LNCaP clone FGC (cell line): Measurements from ENCODE around the gene KCNJ9.

Experiments
- DNase-seq: peaks from one replicate; pipeline ENCODE4 v3.0.0-alpha.2; 2011; ENCODE audit warnings: low read depth
- H3K4me3 ChIP-seq: 2 replicates; pipeline ENCODE4 v1.5.1; 2011; ENCODE audit warnings: mild to moderate bottlenecking, low read depth, low read length, control low read depth
- TF ChIP-seq, protein P1 (sequence below): IDR thresholded peaks from 2 replicates; pipeline ENCODE4 v1.5.1; 2012; ENCODE audit warnings: mild to moderate bottlenecking; ENCODE audit not compliant: control insufficient read depth, insufficient read depth; ENCODE audit errors: extremely low read depth

KCNJ9 gene

DNA sequence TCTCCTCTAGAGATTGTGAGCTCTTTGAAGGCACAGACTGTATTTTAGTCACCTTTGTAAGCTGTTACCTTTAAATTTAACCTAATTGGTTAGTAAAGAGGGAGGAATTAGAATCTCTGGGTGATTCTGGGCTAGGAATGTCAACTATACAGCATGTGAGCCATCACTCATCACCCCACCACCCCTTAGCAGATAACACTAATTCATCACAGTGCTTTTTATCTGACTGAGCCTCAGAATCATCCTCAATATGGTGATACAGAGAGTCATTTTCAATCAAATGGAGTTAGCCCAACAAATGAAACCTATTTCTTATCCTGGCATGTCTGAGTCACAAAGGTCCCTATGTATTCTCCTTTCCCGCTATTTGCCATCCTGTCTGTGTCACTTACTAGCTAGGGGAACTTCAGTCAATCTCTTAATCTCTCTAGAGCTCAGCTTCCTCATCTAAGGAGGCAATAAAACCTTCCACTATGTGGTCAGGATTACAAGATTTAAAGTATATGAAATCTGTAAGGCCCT, 24.6 kb upstream of the KCNJ9 start:
- TF ChIP-seq, protein P1, sequence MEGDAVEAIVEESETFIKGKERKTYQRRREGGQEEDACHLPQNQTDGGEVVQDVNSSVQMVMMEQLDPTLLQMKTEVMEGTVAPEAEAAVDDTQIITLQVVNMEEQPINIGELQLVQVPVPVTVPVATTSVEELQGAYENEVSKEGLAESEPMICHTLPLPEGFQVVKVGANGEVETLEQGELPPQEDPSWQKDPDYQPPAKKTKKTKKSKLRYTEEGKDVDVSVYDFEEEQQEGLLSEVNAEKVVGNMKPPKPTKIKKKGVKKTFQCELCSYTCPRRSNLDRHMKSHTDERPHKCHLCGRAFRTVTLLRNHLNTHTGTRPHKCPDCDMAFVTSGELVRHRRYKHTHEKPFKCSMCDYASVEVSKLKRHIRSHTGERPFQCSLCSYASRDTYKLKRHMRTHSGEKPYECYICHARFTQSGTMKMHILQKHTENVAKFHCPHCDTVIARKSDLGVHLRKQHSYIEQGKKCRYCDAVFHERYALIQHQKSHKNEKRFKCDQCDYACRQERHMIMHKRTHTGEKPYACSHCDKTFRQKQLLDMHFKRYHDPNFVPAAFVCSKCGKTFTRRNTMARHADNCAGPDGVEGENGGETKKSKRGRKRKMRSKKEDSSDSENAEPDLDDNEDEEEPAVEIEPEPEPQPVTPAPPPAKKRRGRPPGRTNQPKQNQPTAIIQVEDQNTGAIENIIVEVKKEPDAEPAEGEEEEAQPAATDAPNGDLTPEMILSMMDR, result no peak
- H3K4me3 ChIP-seq, result no peak overlapping the region
- DNase-seq, result no peak

DNA sequence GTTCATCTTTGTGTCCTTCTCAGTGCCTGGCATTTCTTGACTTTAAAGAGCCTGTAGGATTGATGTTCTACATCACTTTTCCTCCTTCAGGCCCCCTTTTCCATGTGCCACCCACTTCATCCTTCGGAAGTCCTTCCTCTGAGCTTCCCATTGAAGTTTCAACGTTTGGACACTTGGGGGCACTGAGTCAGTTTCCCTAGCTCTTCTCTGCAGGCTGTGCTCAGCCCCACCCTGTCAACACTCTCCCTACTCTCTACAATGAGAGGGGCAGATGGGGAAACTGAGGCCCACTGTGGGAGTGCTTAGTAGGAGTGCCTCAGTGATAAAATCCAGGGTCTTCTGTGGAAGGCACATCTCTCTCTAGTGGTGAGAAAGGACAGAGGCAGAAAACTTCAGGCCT, 23.3 kb upstream of the KCNJ9 start:
- DNase-seq, result no peak
- no peak overlapping the region for H3K4me3 ChIP-seq
- TF ChIP-seq, protein P1, result 0 out of 2 replicates have a peak, but pooled peaks have one; percentile 20

DNA sequence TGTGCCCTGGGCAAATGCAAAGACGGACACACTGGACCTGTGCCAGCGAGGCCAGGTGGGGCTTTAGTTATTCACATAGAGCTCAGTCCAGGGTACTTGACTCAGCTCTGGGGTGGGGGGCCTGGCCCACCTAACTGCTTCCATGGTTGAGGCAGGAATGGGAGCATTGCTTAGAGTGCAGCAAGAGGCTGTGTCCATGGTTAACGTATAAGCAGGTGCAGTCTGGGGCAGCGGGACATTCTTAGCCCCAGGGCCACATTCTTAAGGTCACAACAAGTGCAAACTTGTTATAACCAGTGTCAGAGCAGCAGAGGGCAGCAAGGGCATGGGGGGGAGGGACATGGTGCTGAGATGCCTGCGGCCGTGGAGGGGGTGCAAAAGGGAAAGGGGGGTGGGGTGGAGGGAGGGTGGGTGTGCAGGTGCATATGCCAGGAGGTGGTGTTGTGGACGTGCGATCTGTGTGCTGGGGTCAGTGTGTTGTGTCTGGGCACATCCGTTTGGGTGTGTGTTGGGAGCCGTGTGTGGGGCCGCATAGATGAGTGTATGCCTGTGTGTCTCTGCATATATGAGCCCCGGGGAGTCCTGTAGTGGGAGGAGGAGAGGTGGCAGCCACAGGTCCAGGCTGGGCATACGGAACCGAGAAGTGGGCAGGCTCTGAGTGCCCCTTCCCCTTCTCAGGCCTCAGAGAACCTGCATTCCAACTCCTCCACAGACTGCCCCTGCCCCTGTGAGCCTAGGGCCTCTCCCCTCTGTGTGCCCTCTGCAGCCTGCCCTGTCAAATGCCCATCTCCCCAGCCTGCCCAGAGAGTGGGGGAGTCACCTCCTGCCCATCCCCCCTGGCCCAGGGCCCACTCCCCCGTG, 19.7 kb upstream of the KCNJ9 start:
- no peak for DNase-seq
- no peak overlapping the region for H3K4me3 ChIP-seq
- TF ChIP-seq, protein P1, result no peak

DNA sequence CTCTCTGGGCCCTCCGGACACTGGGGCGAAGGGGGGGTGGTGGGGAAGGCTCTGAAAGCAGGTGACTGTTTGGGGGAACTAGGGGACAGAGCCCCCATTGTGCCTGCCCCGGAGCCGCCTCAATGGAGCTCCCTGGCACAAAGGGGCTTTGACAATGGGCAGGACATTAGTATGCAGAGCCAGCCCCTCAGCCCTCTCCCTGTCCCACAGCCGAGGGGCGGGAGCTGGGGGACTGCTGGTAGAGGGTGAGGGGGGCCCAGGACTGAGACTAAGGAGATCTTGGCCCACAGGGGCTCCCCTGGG, 19.2 kb upstream of the KCNJ9 start:
- no peak overlapping the region for H3K4me3 ChIP-seq
- TF ChIP-seq, protein P1, result no peak
- no peak for DNase-seq

DNA sequence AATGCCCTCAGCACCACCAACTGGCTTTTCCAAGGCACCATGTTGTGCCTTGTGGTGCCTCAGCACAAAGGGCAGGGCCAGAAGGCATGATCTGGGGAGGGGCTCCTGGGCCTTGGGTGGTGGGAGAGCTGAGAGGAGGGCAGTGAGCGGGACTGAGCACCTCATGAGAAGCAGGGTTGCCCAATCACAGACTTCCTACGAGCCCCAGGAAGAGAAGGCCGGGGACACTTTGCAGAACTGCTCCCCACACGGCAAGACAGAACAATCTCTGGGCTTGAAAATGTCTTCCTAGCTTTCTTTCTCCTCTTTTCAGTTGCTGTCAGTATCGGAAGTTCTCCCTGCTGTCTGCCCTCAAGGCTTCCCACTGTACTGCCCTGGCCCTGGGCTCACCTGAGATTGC, 18.2 kb upstream of the KCNJ9 start:
- DNase-seq, result no peak
- H3K4me3 ChIP-seq, result no peak overlapping the region
- TF ChIP-seq, protein P1, result no peak

DNA sequence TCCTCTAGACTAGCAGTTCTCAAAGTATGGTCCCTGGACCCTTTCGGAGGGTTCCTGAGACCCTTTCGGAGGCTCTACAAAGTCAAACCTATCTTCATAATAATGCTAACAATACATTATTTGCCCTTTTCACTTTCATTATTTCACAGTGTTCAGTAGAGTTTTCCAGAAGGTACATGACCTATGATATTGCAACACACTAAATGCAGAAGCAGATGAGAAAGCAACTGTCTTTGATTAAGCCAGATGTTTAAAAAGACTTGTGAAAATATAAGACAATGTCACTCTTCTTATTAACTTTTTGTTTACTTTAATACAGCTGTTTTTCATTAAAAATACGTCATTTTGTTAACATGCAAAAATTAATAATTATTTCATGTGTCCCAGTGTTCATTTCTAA, 17.2 kb upstream of the KCNJ9 start:
- H3K4me3 ChIP-seq, result no peak overlapping the region
- TF ChIP-seq, protein P1, result no peak
- no peak for DNase-seq

DNA sequence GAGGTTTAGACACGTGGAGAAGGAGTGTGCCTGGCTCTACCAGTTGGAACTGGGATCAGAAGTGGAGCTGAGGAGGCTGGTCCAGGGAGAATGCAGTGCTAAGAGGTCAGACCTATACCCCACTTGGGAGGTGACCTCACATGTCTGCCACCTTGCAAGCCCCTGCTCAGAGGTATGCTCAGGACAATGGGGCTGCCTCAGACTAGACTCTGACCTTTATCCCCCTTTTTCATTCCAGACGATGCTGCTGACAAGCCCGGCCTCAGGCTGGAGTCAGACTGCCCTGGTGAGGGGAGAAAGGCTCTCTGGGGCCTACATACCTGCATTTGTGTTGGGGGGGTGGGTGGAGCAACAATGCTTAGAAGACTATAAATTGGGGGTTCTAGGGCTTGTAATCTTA, 16.6 kb upstream of the KCNJ9 start:
- no peak for DNase-seq
- H3K4me3 ChIP-seq, result no peak overlapping the region
- TF ChIP-seq, protein P1, result no peak
